Kidney capillary endothelial cell (primary cell): Measurements from ENCODE around the gene CTSG.
"Not testable (repeated sequence)": the region's sequence is repeated elsewhere in the genome, so short reads cannot be mapped to it uniquely, and the experiment has no call there.

Experiments used
- DNase-seq: peaks from one replicate; pipeline ENCODE4 v3.0.0-alpha.2; 2018; ENCODE audit warnings: low spot score

The CTSG gene

DNA sequence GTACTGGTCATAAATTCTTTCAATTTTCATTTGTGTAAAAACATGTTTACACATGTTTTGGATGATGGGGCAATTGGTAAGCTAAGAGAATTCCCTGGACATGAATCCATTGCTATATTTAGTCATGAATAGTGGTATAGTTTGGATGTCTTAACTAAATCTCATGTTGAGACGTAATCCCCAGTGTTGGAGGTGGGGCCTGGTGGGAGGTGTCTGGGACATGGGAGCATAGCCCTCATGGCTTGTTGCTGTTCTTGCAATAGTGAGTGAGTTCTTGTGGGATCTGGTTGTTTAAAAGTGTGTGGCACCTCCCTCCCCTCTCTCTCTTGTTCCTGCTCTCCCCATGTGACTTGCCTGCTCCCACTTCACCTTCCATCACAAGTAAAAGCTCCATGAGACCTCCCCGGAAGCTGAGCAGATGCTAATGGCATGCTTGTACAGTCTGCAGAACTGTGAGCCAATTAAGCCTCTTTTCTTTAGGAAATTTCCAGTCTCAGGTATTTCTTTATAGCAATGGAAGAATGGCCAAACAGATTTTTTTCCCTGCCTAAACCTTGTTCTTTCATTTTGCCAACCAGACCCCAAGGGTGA lies 33.6 kb downstream of the CTSG start:
- no peak for DNase-seq

DNA sequence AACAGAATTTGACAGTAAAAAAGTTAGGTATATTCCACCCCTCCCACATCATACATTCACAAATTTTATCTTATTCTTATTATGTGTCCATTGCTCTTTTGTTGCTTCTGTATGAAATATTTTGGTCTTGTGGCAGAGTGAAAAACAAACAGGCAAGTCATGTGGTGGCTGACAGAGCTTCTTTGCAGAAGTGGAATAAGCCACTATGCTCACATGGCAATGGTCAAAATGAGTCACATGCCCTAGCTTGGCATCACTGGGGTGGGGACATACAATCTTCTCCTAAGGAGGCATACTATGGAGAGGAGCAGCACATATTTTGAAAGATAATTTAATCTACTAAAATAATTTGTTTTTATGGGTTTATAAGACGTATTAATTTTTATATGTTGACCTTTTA lies 40.3 kb downstream of the CTSG start:
- DNase-seq = no peak

DNA sequence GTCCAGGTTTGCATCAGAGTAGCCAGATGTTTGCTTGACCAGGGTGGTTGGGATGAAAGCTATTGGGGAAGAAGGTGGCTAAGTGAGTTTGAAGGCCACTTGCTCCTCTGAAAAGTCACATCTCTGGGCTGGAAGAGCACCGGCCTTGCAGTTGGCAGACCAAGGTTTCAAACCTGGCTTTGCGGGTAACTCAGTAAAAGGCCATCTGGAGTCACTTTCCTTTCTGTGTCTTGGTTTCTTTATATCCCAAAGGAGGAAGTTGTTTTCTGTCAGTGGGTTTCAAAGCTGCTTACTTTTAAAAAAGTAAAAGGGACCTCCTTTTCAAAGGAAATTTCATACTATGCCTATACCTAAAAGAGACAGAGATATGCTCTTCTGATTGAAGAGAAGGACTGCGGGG lies 41.8 kb downstream of the CTSG start:
- no peak for DNase-seq

DNA sequence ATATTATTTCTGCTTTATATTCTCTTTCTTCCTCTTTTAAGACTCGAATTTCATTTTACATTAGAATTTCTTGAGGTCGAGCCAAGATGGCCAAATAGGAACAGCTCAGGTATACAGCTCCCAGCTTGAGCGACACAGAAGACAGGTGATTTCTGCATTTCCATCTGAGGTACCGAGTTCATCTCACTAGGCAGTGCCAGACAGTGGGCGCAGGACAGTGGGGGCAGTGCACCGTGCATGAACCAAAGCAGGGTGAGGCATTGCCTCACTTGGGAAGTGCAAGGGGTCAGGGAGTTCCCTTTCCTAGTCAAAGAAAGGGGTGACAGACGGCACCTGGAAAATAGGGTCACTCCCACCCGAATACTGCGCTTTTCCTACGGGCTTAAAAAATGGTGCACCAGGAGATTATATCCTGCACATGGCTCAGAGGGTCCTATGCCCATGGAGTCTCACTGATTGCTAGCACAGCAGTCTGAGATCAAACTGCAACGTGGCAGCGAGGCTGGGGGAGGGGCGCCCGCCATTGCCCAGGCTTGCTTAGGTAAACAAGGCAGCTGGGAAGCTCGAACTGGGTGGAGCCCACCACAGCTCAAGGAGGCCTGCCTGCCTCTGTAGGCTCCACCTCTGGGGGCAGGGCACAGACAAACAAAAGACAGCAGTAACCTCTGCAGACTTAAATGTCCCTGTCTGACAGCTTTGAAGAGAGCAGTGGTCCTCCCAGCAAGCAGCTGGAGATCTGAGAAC lies 50.0 kb downstream of the CTSG start:
- DNase-seq = not testable (repeated sequence)
